Dedifferentiated amniotic fluid mesenchymal stem cell (primary cell): ENCODE results near the gene HSPA4.
"Not testable (repeated sequence)": the region's sequence is repeated elsewhere in the genome, so short reads cannot be mapped to it uniquely, and the experiment has no call there.

ENCODE experiments used
- DNase-seq: peaks from one replicate; pipeline ENCODE4 v3.0.0-alpha.2; 2016; ENCODE audit errors: extremely low spot score

HSPA4 gene

DNA sequence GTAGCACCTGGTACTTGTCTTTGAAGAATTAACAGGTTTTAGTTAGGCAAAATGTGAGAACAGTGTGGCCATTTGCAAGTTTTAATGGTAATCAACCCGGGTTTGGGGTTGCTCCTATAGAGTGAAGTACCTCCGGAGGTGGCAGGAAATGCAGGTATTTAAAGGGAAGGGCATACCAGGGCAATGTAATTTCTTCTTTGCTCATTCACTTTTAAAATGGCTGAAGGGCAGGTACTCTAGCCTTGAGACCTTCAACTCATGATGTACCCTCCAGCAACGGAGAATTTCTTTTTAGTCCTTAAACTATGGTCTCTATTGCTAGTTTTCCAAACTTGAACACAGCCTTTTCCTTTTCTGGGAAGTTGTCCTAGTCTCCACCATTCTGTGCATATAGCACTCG is 1.3 kb upstream of the HSPA4 start:
- DNase-seq, result no peak

GRCh38 chr5:133051061-133051541 is 712 bp upstream of the HSPA4 start:
- no peak for DNase-seq

GRCh38 chr5:133052317-133053175 is 733 bp downstream of the HSPA4 start:
- peak; percentile 39 for DNase-seq

DNA sequence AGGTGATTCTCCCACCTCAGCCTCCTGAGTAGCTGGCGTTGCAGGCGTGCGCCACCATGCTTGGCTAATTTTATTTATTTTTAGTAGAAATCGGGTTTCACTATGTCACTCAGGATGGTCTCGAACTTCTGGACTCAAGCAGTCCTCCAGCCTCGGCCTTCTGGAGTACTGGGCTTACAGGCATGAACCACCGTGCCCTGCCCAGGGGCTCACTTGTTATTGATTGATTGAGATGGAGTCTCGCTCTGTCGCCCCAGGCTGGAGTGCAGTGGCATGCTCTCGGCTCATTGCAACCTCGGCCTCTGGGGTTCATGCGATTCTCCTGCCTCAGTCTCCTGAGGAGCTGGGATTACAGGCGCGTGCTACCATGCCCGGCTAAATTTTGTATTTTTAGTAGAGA is 1.6 kb downstream of the HSPA4 start:
- no peak for DNase-seq

GRCh38 chr5:133054697-133055471 is 3.1 kb downstream of the HSPA4 start:
- DNase-seq, result no peak

DNA sequence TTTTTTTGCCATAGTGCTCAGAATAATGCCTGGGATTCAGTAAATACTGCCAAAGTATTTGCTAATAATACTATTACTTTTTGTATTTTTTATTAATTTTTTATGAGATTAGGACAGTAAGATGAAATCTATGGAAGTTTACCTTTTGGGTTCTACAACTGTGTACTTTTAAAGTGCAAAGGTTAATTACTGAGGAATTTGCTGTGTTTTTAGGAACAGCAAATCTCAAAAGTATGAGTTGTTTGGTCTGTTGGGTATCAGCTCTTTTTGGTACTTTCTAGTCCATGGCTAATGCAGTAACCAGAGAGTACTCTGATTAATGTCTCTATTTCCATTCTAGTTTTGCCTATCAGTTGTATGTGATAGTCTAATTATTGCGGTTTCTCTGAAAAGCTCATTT is 5.1 kb downstream of the HSPA4 start:
- DNase-seq, result no peak

GRCh38 chr5:133059621-133060020 is 7.8 kb downstream of the HSPA4 start:
- no peak for DNase-seq

- no peak for DNase-seq
Observed at GRCh38 chr5:133062276-133062675, 10.5 kb downstream of the HSPA4 start.

- no peak for DNase-seq
Observed at GRCh38 chr5:133063965-133064364, 12.2 kb downstream of the HSPA4 start.

- DNase-seq, result no peak
Observed at GRCh38 chr5:133065471-133065870, 13.7 kb downstream of the HSPA4 start.

GRCh38 chr5:133066045-133066444 is 14.2 kb downstream of the HSPA4 start:
- DNase-seq, result no peak

- DNase-seq, result no peak
Observed at GRCh38 chr5:133072021-133072420, 20.2 kb downstream of the HSPA4 start.

DNA sequence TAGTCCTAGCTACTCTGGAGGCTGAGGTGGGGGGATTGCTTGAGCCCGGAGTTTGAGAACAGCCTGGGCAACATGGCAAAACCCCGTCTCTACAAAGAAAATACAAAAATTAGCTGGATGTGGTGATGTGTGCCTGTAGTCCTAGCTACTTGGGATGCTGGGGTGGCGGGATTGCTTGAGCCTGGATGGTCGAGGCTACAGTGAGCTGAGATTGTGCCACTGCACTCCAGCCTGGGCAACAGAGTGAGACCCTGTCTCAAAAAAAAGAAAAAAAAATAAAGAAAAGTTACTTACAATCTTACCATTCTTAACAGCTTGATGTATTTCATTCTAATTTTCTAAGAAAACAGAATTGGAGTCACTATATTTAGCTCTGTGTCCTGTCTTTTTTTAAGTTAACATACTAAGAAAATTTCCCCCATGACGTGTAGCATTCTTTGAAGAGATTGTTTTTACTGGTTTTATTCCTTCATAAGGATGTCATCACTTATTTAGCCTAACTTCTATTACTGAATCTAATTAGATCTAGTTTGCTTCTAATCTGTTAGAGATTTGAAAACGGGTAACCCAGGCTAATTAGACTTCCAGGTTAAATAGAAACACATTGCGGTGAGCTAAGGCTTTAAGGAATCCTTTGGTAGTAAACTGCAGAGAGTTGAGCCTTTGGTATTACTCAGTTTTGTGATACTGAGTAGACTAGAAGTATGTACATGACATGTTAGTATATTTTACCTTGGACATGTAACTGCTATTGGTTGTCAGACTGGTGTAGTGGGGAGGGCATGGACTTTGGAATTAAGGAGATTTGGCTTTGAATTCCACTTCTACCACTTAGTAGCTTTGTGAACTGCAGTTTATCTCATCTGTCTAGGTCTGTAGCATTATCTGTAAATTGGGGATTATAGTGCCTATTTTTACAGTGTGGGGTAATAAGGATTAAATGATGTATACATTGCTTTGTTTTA is 24.0 kb downstream of the HSPA4 start:
- peak; percentile 49 for DNase-seq

DNA sequence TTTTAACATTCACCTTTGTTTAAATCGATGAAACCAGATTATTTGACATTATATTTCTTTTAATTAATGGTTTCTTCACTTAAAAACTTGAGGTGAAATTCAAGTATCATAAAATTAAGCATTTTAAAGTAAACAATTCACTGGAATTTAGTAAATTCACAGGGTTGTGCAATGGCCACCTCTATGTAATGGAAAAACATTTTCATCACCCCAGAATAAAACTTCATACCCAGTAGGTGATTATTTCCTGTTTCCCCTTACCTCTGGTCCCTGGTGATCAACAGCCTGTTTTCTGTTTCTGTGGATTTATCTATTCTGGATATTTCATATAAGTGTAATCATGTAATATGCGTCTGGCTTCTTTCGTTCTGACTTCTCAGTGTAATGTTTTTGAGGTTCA is 27.2 kb downstream of the HSPA4 start:
- no peak for DNase-seq

- no peak for DNase-seq
Observed at GRCh38 chr5:133081036-133081435, 29.2 kb downstream of the HSPA4 start.

- DNase-seq, result no peak
Observed at GRCh38 chr5:133081703-133082102, 29.9 kb downstream of the HSPA4 start.

GRCh38 chr5:133082128-133082527 is 30.3 kb downstream of the HSPA4 start:
- DNase-seq, result no peak

DNA sequence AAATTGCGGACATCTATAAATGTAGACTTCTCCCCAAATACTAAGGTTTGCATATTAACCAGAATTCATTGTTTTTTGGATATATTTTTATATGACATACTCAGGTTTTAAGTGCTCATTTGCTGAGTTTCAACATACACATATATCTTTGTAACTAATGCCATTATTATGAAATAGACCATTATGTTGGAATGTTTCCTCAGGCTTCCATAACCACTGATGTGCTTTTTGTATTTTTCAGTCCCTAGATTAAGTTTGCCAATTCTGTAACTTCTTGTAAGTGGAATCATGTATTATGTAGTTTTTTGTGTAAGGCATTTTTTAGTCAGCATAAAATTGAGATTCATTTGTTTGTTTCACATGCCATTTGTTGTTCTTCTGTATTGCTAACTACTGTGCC is 32.1 kb downstream of the HSPA4 start:
- no peak for DNase-seq

GRCh38 chr5:133085171-133085570 is 33.4 kb downstream of the HSPA4 start:
- DNase-seq, result not testable (repeated sequence)

- no peak for DNase-seq
Observed at GRCh38 chr5:133086366-133086875, 34.6 kb downstream of the HSPA4 start.

- DNase-seq, result no peak
Observed at GRCh38 chr5:133088064-133088463, 36.3 kb downstream of the HSPA4 start.

GRCh38 chr5:133091034-133091433 is 39.2 kb downstream of the HSPA4 start:
- DNase-seq, result no peak
